HG03097 (cell line): ENCODE data around the gene CDKL1.
"Not testable (repeated sequence)": the region's sequence is repeated elsewhere in the genome, so short reads cannot be mapped to it uniquely, and the experiment has no call there.

ENCODE experiments used
- ATAC-seq: cut with Tn5 transposase; IDR thresholded peaks from one replicate; pipeline ENCODE4 v1.9.1; 2021; ENCODE audit not compliant: unreplicated experiment, low FRiP score

Gene CDKL1

DNA sequence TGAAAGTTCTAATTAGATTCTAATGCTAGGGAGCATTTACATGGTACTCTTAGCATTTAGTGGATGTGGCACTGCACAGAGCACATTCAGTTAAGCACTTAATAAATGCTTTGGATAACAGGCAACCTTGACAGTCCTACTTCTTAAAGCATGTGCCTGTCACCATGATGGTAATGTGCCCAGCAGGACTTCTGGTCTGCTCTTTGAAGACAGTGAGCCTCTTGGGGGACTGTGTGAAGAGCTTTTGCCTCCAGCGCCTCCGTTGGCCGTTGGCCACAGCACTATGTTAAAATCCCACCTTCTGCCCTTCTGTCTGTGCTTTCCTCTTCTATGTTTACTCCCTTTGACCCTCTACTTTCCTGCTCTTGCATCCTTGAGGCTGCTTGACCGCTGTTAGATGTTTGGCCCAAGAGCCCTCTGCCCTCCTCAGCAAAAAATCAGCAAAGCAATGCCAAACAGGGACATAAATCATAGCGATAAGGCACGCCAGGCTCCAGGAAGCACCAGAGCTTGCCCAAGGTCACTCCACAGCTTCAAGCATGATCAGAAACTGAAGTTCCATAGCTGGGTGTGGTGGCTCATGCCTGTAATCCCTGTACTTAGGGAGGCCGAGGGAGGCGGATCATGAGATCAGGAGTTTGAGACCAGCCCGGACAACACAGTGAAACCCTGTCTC, 8.3 kb downstream of the CDKL1 start:
- ATAC-seq: no peak

DNA sequence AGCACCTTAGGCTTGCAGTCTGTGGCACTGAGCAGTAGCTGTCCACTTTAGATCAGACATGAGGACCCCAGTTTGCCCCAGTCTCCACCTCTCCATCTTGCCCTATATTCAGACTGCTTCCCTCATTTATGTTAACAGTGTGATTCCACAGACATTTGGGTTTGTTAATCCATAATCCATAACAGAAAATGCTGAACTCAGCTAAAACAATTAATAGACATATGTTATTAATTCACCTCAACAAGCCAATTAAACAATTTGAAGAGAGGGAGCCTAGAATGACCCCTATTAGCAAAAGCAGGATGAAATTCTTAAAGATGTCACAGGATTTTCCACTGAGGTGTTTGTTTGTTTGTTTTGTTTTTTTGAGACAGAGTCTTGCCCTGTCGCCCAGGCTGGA, 9.1 kb downstream of the CDKL1 start:
- ATAC-seq: no peak

- no peak for ATAC-seq
Observed at GRCh38 chr14:50383618-50384225, 13.0 kb downstream of the CDKL1 start.

DNA sequence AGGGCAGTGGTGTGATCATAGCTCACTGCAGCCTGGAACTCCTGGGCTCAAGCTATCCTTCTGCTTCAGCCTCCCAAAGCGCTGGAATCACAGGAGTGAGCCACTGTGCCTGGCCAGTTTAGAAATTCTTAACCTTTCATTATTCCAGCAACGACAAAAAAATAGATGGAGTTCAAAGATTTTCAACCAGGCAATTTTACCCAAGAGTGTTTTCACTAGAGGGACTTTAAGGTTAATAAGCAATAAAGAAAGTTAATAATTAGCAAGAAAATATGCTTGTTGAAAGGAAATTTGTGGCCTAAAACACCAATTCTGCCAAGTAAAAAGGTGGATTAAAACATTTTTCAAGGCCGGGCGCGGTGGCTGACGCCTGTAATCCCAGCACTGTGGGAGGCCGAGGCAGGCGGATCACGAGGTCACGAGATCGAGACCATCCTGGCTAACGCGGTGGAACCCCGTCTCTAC, 14.8 kb downstream of the CDKL1 start:
- no peak for ATAC-seq

- no peak for ATAC-seq
Observed at GRCh38 chr14:50381008-50381407, 15.7 kb downstream of the CDKL1 start.

DNA sequence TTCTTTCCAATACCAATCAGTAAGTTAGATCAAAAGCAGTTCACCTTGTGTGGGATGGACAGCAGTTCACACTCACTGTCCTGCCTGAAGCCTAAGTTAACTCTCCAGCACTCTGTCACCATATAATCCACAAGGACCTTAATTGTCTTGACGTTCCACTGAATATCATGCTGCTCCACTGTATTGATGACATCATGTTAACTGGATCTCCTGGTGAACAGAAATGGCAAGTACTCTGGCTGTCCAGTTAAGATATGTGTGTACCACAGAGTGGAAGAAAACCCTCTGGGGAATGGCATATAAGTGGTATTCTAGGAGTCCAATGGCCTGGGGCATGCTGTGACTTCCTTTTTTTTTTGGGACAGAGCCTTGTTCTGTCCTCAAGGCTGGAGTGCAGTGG, 16.2 kb downstream of the CDKL1 start:
- no peak for ATAC-seq

DNA sequence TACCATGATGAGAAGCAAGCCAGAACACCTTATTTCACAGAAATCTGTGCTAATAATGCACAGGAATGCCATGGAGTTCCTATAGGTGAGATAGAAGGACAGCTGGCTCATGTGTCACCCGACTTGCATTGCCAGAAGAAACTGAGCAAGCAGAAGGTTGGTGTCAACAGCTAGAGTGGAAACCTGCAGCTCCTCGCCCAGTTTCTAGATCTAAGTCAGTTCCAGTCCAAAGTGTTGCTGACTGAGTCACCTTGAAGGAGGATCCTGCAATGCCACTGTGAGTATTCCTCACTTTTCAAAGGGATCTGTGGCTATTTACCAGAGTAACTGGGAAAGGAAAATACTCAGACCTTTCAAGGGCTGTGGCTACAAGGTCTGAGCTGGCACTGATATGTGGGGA, 17.1 kb downstream of the CDKL1 start:
- ATAC-seq: no peak

DNA sequence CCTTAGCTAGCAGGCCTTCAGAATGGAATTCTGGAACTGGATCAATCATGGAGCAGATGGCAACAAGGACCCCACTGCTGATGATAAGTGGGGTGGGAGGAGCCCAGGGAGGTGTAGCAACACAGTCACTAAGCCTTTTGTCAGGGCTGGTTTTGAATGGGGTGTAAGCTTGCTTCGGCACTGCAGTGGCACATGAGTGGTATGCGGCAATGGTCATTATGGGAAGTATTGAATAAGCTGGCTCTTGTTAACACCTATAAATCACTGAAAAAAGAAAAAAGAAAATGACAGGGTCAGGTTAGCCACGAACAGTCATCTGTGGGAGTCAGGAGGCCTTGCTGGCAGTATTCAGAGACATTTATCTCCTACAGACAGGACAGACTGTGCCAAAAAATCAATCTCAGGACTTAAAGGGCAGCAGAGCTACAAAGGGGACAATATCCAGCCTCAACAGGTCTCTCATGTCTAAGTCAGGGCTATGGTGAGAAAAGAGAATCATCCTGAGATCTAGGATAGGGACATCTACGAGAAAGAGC, 19.1 kb downstream of the CDKL1 start:
- ATAC-seq: no peak

DNA sequence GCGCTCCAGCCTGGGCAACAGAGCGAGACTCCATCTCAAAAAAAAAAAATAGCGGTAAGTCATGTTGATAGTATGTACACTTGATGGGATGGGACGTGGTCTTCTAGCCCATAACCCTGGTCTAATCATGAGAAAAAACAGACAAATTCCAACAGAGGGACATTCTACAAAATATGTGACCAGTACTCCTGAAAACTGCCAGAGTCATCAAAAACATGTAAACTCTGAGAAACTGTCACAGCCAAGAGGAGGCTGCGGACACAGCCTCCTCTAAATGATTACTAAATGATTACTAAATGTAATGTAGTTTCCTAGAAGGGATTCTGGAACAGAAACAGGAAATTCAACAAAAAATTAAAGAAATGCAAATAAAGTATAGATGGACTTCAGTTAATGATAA, 20.9 kb downstream of the CDKL1 start:
- no peak for ATAC-seq

GRCh38 chr14:50373959-50374358, 22.7 kb downstream of the CDKL1 start:
- no peak for ATAC-seq

DNA sequence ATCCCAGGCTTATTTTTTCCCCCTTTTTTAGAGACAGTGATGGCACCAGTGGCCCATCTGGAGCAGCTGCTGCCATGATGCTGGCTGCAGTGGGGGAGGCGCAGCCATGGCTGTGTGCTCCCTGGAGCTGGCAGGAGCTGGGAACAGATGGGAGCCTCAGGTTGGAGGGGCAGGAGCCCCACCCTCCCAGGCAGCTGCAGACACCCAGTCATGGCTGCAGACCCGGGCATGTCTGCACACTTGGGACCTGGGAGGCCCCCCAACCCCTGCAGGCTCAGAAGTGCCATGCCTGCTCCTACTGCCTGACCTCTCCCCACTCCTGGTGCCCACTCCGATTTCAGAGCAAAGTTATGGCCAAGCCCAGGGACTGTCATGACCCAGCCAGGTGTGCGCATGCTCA, 25.1 kb downstream of the CDKL1 start:
- ATAC-seq: no peak

DNA sequence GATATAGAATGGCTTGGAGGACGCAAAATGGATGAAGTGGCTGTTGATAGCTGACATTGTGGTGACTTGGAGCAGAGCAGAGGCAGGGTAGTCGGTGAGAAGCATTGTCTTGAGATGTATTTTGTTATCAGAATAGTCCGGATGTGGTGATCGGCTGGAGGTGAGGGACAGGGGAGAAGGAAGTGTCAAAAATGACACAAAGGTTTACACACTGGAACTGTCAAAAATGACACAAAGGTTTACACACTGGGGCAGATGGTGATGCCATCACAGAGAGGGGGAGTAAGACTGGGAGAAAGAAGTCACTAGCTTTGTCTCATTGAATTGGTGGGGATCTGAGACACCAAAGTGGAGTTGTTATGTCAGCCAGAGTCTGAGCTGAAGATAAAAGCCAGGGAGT, 30.1 kb downstream of the CDKL1 start:
- no peak for ATAC-seq

- ATAC-seq: no peak
Observed at GRCh38 chr14:50366115-50366514, 30.6 kb downstream of the CDKL1 start.

DNA sequence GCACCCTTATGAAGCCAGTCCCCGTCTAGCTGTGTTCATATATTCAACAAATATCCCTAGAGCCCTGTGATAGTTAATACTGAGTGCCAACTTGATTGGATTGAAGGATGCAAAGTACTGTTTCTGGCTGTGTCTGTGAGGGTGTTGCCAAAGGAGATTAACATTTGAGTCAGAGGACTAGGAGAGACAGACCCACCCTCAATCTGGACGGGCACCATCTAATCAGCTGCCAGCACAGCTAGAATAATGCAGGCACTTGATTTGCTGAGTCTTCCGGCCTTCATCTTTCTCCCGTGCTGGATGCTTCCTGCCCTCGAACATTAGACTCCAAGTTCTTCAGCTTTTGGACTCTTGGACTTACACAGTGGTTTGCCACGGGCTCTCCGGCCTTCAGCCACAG, 31.1 kb downstream of the CDKL1 start:
- ATAC-seq: not testable (repeated sequence)

DNA sequence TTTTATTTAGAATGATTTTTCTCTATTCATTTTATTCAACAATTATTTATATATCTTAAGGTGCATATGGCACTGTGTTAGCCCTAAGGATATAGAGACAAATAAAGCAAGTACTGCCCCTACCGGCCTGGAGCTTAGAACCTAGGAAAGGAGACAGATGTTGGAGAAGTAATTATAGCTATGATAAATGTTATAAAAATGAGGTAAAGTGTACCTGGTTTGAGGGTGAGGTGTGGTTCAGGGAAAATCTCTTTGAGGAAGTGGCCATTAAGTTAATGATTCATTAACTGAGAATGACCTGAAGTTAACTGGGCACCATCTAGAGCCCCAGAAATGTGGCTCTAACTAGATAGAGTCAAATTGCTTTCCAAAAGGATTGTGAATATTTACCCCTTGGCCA, 31.9 kb downstream of the CDKL1 start:
- no peak for ATAC-seq

GRCh38 chr14:50363714-50364111, 33.0 kb downstream of the CDKL1 start:
- peak; percentile 96 for ATAC-seq

DNA sequence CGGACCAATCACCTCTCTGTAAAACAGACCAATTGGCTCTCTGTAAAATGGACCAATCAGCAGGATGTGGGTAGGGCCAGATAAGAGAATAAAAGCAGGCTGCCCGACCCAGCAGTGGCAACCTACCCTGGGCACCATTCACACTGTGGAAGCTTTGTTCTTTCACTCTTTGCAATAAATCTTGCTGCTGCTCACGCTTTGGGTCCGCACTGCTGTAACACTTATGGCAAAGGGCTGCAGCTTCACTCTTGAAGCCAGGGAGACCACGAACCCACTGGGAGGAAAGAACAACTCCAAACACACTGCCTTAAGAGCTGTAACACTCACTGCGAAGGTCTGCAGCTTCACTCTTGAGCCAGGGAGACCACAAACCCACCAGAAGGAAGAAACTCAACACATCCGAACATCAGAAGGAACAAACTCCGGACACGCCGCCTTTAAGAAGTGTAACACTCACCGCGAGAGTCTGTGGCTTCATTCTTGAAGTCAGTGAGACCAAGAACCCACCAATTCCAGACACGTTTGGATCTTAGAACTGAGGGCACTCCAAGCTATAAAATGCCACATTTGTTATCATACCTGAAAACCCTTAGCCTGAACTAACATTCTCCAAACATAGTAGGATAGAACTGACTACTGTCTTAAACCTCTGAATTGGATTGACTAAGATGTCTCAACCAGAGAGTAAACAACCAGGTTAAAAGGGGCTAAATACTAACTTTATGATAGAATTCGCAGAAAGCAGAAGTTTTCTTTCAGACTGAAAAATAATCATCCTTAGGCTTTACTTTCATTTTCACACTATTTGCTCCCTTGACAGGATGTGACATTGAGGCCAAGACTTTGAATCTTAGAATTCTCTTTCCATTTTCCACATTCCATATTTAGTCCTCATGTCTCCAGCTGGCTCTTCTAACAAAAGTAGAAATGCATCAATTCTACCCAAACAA, 33.6 kb downstream of the CDKL1 start:
- peak; percentile 23 for ATAC-seq

GRCh38 chr14:50361473-50362403, 34.9 kb downstream of the CDKL1 start:
- ATAC-seq: not testable (repeated sequence)

GRCh38 chr14:50360851-50361250, 35.8 kb downstream of the CDKL1 start:
- ATAC-seq: no peak

GRCh38 chr14:50360093-50360492, 36.6 kb downstream of the CDKL1 start:
- no peak for ATAC-seq
